HG03095 (cell line): ENCODE data around the gene FAM118B.
"Not testable (repeated sequence)": the region's sequence is repeated elsewhere in the genome, so short reads cannot be mapped to it uniquely, and the experiment has no call there.

Experiments
- ATAC-seq: cut with Tn5 transposase; IDR thresholded peaks from one replicate; pipeline ENCODE4 v1.9.1; 2021; ENCODE audit warnings: moderate library complexity; ENCODE audit not compliant: unreplicated experiment

The FAM118B gene

GRCh38 chr11:126216526-126217305 lies 5.1 kb downstream of the FAM118B start:
- ATAC-seq = no peak

DNA sequence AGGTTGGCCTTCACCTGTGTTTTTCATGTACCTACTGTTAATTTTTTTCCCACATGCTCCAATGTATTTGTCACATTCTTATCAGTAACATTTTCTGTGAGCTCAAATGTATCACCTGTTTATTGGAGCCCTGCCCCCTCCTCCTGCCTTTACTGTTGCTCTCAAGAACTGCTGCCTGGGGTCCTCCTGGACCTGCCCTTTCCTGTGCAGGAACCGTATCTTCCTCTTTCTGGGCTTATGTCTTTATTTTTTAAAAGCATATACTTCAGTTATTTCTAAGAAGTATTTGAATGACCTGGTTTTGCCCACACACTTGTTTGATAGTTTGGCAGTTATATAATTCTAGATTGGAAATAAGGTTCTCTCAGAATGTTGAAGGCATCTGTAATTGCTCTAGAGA lies 5.9 kb downstream of the FAM118B start:
- ATAC-seq = no peak

- no peak for ATAC-seq
These were observed 8.0 kb downstream of the FAM118B start for GRCh38 chr11:126219547-126219946.

- no peak for ATAC-seq
These were observed 13.2 kb downstream of the FAM118B start for GRCh38 chr11:126224647-126225294.

DNA sequence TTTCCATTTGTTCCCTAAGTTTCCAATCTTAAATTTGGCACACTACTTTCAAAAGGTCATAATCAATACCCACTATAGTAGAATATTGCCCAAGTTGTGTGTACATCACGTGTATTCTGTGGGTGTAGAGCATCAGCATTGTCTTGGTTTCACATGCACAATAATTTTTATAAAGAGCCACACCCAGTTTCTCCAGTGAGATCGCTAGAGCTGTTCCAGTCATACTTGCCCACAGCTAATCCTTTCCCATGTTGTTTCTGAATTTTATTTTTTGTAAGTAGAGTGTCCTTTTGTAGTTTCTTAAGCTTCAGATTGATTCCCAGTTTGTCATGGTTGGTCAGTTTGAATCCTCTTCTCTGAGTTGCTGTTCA lies 13.7 kb downstream of the FAM118B start:
- no peak for ATAC-seq

GRCh38 chr11:126226334-126227084 lies 14.9 kb downstream of the FAM118B start:
- no peak for ATAC-seq

DNA sequence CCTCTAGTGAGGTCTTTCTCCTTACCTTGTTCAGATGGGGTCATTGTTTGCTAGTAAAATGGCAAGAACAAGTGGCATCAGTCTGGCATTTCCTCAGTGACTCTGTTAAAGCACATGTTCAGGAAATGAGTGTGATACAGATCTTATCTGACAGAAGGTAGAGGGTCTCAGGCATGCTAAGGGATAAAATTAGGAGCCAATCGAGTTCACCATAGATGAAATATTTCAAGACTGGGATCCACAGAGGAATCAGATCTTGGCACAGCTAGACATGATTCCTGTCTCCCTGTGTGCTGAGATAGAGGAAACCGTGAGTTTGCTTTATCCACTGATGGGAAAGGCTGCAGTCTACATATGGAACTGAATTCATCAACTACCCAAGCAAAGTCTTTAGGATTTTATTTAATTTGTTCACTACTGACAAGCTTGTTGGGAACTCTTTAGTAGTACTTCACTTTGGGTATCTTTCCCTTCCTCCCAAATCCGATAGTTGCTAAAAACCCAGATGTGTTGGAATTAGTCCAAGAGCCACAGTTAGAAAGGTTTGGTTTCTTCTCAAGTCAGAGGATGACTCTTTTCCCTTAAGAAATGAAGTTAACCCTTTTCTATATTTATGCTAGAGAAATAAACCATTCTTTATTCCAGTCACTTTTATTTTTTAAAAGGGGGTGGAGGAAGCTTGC lies 18.4 kb downstream of the FAM118B start:
- no peak for ATAC-seq

GRCh38 chr11:126231725-126232459 lies 20.3 kb downstream of the FAM118B start:
- no peak for ATAC-seq

DNA sequence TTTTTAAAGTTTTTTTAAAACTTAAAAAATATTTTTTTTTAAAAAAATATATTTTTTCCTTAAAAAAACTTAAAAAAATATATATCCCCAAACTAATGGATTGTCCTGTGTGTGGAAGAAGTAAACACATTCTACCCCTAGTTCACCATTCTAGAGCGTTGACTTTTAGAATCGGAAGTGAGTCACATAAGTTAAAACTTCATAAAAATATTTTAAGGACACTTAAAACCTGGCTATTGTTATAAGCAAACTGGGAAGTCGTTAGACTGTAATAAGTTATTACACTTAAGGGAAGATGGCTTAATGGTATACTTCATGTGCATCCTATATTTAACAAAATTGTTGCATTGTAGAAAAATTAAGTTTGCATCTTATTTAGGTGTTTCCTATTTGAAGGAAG lies 21.1 kb downstream of the FAM118B start:
- no peak for ATAC-seq

DNA sequence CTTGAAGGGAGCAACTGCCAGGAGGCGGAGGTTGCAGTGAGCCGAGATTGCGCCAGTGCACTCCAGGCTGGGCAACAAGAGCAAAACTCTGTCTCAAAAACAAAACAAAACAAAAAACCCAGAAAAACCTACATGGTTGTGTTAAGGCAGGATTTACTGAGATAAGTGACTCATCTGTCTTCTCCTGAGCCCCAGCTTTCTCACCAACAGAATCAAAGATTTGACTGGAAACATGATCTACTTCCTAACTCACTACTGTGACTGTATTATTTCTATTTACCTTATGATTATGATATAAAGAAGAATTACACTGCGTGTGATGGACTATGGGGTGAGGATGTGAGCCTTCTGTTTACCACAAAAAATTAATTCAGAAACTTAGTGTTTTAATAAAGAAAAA lies 21.8 kb downstream of the FAM118B start:
- ATAC-seq = no peak

DNA sequence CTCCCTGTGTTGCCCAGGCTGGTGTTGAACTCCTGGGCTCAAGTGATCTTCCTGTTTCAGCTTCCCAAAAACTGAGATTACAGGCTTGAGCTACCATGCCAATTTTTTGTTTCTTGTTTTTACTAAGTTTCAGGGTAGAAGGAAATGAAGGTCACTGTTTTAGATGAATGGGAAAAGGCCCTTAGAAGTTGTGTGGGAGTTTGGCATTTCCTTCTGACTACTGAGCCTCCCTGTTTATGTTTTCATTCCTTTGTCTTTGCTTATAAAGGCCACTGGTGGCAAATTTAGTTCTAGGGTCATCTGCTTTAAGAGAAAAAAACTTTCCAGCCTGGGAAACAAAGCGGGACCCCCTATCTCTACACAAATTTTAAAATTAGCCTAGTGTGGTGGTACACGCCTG lies 35.1 kb downstream of the FAM118B start:
- no peak for ATAC-seq

GRCh38 chr11:126253265-126253664 lies 41.7 kb downstream of the FAM118B start:
- no peak for ATAC-seq

DNA sequence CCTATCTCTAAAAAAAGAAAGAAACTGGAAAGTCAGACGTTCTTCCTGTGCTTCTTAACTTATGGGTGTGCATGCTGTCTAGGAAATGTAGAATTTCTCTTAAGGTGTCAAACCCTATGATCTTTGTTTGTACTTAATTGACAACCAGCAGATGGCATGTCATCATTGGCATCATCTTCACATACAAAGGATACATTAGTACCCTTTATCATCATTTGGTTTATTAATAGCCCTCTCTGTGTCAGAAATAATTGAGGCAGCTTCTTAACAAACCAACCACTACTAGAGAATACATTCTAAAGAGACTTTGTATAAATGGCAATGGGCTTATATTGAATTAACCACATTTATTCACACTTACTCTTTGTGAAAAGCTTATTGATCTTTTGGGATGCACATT lies 43.2 kb downstream of the FAM118B start:
- no peak for ATAC-seq

DNA sequence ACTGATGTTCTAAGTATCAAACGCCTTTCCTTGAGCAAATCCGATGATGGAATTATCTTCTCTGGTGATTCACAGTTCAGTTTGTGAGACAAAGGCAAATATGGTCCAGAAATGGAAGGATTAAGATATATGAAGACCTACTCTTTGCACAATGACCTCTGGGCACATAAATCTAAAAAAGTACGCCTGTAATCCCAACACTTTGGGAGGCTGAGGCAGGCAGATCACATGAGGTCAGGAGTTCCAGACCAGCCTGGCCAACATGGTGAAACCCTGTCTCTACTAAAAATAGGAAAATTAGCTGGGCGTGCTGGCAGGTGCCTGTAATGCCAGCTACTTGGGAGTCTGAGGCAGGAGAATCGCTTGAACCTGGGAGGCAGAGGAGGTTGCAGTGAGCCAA lies 43.9 kb downstream of the FAM118B start:
- not testable (repeated sequence) for ATAC-seq

GRCh38 chr11:126256216-126256615 lies 44.6 kb downstream of the FAM118B start:
- ATAC-seq = no peak

- no peak for ATAC-seq
These were observed 45.6 kb downstream of the FAM118B start for GRCh38 chr11:126257144-126257543.

DNA sequence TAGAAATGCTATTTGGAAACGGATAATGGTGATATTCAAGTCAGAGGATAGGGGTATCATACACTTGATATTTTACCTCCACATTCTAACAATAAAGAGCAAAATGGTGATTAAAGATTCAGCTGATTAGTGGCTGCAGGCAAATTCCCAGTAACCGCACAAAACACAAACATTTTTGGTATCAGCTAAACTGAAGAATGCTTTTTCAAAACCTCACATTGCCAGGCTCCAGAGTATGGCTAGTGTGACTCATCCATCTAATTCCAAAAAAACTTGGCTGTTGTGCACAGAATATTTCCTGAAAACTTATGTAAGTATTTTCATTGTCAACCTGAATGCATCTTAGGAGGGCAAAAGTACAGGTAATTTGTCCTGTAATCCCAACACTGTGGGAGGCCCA lies 46.2 kb downstream of the FAM118B start:
- ATAC-seq = no peak

- no peak for ATAC-seq
These were observed 50.6 kb downstream of the FAM118B start for GRCh38 chr11:126262216-126262615.

DNA sequence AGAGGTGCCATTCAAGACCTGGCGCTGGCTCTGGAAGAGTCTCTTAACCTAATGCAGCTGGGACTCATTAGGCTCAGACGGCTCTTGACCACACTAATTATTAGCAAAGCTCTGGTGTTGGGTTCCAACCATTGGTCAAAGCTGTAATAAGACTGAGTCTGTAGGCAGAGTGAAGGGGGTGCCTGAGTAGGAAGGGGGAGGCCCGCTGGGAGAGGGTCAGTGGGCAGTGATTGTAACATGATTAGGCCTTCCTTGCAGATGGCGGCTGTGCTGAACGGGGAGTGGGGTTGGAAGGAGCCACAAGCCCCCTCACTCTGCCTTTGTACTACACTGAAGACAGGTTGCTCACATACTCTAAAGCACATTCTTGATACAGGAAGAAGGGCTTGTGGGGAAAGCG lies 51.9 kb downstream of the FAM118B start:
- no peak for ATAC-seq

- ATAC-seq = no peak
These were observed 54.2 kb downstream of the FAM118B start for GRCh38 chr11:126265811-126266210.

DNA sequence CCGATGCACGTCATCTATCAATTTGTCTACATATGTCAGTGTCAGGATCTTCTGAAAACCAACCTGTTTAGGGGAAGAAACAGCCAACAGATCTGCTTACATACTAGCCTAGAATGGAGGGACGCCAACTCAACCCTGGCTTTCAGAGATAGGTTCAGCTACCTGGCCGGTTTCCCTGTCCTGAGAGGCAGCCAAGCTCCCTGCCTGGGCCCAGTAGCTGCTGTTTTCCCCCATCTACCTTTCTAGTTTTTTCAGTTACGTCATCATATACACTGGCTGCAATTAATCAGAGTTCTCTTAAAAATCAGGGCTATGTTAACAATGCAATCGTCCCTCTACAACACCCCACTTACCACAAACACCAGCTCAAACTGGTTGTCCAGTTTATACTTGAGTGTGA lies 56.1 kb downstream of the FAM118B start:
- no peak for ATAC-seq
